Coronary artery (tissue), 2 donors: ENCODE data around the gene LRRC49.

ENCODE experiments used
- DNase-seq: peaks from one replicate; pipeline ENCODE4 v3.0.0-alpha.2; 2017; ENCODE audit warnings: low spot score
- H3K27ac ChIP-seq, 2 donors: fragments of 200-600 bp; sonication (generic); one replicate each; pipeline ENCODE4 v1.5.1; 2016 to 2019
- H3K4me3 ChIP-seq: fragments of 200-600 bp; sonication (generic); 2 replicates; pipeline ENCODE4 v1.5.1; 2016; ENCODE audit warnings: mild to moderate bottlenecking, moderate library complexity
- TF ChIP-seq, protein P1 (sequence below): fragments of 200-600 bp; sonication (generic); IDR thresholded peaks from one replicate; pipeline ENCODE4 v1.5.1; 2019; ENCODE audit warnings: antibody characterized with exemption

LRRC49 gene, protein sequence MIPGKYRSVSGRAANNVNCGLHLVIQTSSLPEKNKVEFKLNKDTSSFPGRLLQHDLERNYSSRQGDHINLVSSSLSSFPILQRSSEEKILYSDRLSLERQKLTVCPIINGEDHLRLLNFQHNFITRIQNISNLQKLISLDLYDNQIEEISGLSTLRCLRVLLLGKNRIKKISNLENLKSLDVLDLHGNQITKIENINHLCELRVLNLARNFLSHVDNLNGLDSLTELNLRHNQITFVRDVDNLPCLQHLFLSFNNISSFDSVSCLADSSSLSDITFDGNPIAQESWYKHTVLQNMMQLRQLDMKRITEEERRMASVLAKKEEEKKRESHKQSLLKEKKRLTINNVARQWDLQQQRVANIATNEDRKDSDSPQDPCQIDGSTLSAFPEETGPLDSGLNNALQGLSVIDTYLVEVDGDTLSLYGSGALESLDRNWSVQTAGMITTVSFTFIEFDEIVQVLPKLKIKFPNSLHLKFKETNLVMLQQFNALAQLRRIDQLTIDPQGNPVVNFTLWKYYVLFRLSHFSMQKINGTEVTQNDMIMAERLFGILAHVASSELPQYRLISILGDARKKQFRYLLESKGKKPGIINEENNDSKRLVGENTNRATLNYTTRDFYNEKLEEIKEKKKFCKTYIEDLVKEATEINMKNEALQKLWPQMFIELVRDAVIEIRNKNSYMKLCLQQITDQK

DNA sequence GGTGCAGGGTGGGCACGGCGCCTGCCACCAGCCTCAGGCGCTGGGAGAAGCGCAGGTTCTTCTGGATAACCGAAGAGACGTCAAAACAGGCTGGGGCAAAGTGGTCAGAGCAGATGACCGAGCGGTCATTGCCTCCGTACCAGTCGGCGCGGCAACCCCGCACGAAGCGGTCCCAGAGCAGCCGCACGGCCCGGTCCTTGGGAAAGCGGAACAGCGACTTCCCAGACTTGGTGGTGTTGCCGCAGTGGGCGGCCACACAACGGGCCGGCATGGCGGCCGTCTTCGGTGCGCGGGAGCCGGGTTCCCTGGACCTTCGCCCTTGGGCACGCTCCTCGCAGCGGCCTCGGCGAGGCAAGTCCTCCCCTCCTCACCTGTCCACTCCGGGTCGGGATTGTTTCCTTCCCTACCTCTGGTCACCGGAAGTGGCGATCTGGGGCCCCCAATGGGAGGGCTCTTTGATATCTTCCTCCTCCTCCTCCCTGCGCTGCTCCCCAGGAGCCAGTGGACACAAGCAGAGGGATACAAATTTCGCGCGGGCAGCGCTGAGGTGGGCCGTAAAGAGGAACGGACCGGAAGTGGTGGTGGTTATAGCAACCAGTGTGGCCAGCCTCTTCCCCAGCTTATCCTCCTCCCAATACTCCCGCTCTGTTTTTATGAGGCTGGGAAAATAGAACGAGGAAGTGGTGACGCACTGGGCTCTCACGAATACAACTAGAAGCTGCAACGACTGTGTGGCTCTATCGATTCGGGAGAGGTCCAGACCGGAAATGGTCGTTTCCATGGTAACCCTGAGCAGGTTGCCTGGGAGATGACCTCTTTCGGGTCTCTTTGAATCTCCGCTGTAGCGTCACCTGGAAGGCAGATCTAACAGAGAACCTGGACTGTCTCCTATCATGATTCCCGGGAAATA is at the start of gene LRRC49, which contains the start of gene THAP10:
Gene LRRC49 (plus strand): TSS at position 825 of the 910 bp plus-strand sequence. CDS start 69 bp downstream, at position 894.
Gene THAP10 (minus strand): TSS at position 432 of the 910 bp plus-strand sequence. CDS start 161 bp downstream, at position 271.
- TF ChIP-seq, protein P1, sequence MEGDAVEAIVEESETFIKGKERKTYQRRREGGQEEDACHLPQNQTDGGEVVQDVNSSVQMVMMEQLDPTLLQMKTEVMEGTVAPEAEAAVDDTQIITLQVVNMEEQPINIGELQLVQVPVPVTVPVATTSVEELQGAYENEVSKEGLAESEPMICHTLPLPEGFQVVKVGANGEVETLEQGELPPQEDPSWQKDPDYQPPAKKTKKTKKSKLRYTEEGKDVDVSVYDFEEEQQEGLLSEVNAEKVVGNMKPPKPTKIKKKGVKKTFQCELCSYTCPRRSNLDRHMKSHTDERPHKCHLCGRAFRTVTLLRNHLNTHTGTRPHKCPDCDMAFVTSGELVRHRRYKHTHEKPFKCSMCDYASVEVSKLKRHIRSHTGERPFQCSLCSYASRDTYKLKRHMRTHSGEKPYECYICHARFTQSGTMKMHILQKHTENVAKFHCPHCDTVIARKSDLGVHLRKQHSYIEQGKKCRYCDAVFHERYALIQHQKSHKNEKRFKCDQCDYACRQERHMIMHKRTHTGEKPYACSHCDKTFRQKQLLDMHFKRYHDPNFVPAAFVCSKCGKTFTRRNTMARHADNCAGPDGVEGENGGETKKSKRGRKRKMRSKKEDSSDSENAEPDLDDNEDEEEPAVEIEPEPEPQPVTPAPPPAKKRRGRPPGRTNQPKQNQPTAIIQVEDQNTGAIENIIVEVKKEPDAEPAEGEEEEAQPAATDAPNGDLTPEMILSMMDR, result no peak
- H3K4me3 ChIP-seq, result peak within 1 kb of the TSS; percentile 93
- DNase-seq, result peak; percentile 90
- peak within 1 kb of the TSS; percentile 15 to 85 for H3K27ac ChIP-seq

GRCh38 chr15:70845602-70846360 is 46.8 kb upstream of the LRRC49 start:
- peak; percentile 47 for DNase-seq
- TF ChIP-seq, protein P1, result no peak
- H3K27ac ChIP-seq, result no peak overlapping the region
- H3K4me3 ChIP-seq, result no peak overlapping the region

DNA sequence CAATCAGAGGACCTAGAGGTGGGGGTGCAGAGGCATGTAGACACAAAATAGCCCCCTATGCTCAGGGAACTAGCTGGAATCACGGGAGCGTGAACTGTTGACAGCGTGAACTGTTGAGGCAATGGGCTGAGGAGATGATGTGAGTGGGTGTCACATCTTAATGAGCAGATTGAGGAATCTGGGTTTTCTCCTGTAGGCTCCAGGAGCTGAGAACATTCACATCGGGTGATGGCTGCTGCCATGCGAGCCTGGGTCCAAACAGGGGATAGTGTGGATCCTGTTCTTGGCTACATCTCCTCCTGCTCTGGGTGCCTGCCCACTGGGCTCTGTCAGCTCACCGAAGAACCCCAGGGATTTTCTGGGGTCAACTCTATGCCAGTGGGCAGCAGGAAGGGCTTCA is 40.7 kb upstream of the LRRC49 start:
- TF ChIP-seq, protein P1, result no peak
- H3K27ac ChIP-seq, result peak overlapping the region; percentile 96 to 97
- peak; percentile 68 for DNase-seq
- H3K4me3 ChIP-seq, result peak overlapping the region; percentile 83

- TF ChIP-seq, protein P1, result no peak
- H3K27ac ChIP-seq, result peak overlapping the region; percentile 96 to 97
- DNase-seq, result peak; percentile 76
- peak overlapping the region; percentile 83 for H3K4me3 ChIP-seq
These were observed 39.9 kb upstream of the LRRC49 start for GRCh38 chr15:70852501-70853317.

GRCh38 chr15:70853318-70853972 is 39.2 kb upstream of the LRRC49 start:
- TF ChIP-seq, protein P1, result no peak
- no peak for DNase-seq
- Histone ChIP-seq H3K4me3 (peak overlapping the region; percentile 83), H3K27ac (peak overlapping the region; percentile 96 to 97)
